Esophagus muscularis mucosa (tissue), 4 donors: ENCODE measurements around the gene INHBC. TPM values are rescaled to one million over a fixed set of nuclear protein-coding genes. Genes with fewer than 3 reads are reported as not detected.

Source experiments
- DNase-seq: peaks from one replicate; pipeline ENCODE4 v3.0.0-alpha.2; 2017; ENCODE audit errors: extremely low spot score
- H3K27ac ChIP-seq, 4 donors: fragments of 200-600 bp; sonication (generic); replicated peaks in 1 of 4; 1 replicate in 3 of 4; 2 replicates in 1 of 4; pipeline ENCODE4 v1.5.1; 2016 to 2019; ENCODE audit warnings: mild to moderate bottlenecking in 1 of 4
- H3K27me3 ChIP-seq, 4 donors: fragments of 200-600 bp; sonication (generic); one replicate each; pipeline versions ENCODE4 v1.5.1 to v1.6.0; 2016 to 2019
- H3K36me3 ChIP-seq, 4 donors: fragments of 200-600 bp; sonication (generic); one replicate each; pipeline ENCODE4 v1.5.1; 2016 to 2019
- H3K4me1 ChIP-seq, 4 donors: fragments of 200-600 bp; sonication (generic); one replicate each; pipeline ENCODE4 v1.5.1; 2016 to 2019
- H3K4me3 ChIP-seq, 4 donors: fragments of 200-600 bp; sonication (generic); 1 replicate in 2 of 4; 2 replicates in 2 of 4; pipeline ENCODE4 v1.5.1; 2016 to 2019; ENCODE audit warnings: mild to moderate bottlenecking in 4 of 4, moderate library complexity in 1 of 4
- H3K9me3 ChIP-seq, 4 donors: fragments of 200-600 bp; sonication (generic); 1 replicate in 3 of 4; 2 replicates in 1 of 4; pipeline ENCODE4 v1.5.1; 2016 to 2019
- CTCF ChIP-seq, 3 experiments: fragments of 200-600 bp in 2 of 3; fragments of 450-650 bp in 1 of 3; sonication (generic) in 2 of 3; IDR thresholded peaks; one replicate each; pipeline ENCODE4 v1.5.1; 2017 to 2019; ENCODE audit warnings: antibody characterized with exemption in 3 of 3, mild to moderate bottlenecking in 2 of 3, moderate library complexity in 1 of 3
- EP300 ChIP-seq: sonication (generic); formaldehyde crosslinking; IDR thresholded peaks from one replicate; pipeline ENCODE4 v1.6.1; 2017; ENCODE audit warnings: antibody characterized with exemption
- POLR2A ChIP-seq: fragments of 450-650 bp; IDR thresholded peaks from one replicate; pipeline ENCODE4 v1.6.1; 2017; ENCODE audit warnings: antibody characterized with exemption, moderate library complexity, mild to moderate bottlenecking, low read depth
- POLR2AphosphoS5 ChIP-seq, 2 donors: sonication (generic); formaldehyde crosslinking; IDR thresholded peaks; one replicate each; pipeline ENCODE4 v1.6.1; 2017; ENCODE audit warnings: antibody characterized with exemption in 2 of 2
- WGBS: methylation state at CpG from one replicate; pipeline ENCODE4 v1.1.5; 2018; 5-methylcytosine and 5-hydroxymethylcytosine counted together
- intact Hi-C: fragments of 100-400 bp; cut with DNase I; formaldehyde crosslinking; loops from one replicate; pipeline ENCODE4 v1.15.1; 2023
- total RNA-seq, 4 donors: library from RNA; depleted of rRNA; stranded (reverse); fragments of >200 nt; gene quantifications; one replicate each; pipeline versions ENCODE4 v1.1.0 to v1.2.1, GENCODE V29; 2016

The INHBC gene
- total RNA-seq, 4 donors from 2014 or later: not detected

GRCh38 chr12:57454213-57454565, 19.6 kb downstream of the INHBC start:
- peaks cover 18 to 25% (median 23%) of the 10 kb centered on the region in 4 donors for H3K4me1 ChIP-seq
- H3K4me3 ChIP-seq: no peak overlapping the region
- no peaks in the 10 kb centered on the region for H3K9me3 ChIP-seq
- intact Hi-C loops: no loop called here
- WGBS: 96% methylated on average over 2 of the region's 2 CpGs
- no peak for DNase-seq
- H3K36me3 ChIP-seq: no peaks in the 10 kb centered on the region
- no peak overlapping the region for H3K27ac ChIP-seq
- H3K27me3 ChIP-seq: peaks cover 0 to 15% (median 0%) of the 10 kb centered on the region in 4 donors
- TF ChIP-seq POLR2AphosphoS5 (IDR thresholded peaks at IDR 0.05) (no peak), CTCF (IDR thresholded peaks at IDR 0.05) (no peak), POLR2A (no peak), EP300 (no peak)

DNA sequence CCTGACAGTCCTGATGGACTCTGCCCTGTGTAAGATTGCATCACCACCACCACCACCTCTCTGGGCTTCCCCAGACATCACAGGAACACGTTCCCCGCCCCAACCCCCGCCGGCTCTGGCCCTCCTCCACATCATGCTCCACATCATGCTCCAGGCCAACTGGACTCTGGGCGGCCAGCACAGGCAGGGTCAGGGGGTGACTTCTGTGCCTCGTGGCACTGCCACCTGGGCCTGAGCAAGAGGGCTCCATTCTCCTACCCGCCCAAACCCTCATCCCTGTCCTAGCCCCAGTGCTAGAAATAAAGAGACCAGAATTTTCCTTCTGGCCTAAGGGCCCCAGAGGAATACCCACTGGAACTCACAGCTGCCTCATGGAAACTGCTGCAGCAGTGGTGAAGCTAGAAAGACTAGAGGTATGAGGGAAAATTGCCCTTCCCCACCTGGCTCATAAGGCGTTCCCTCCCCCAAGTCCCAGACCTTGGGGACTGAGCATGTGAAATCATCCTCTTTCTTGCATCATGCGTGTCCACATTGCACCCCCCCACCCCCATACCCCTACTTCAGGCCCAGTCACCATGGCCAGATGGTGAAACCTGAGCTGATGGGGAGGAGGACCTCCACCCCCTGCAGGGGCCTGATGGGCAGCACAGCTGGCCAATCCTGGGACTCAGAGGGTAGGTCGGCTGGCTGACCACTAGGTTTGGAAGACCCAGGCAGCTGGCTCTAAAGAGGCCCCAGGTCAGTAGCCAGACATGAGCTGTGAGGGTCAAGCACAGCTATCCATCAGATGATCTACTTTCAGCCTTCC, 20.2 kb downstream of the INHBC start, which contains the start of gene INHBE:
TSS of gene INHBE (plus strand) at position 742 of the 808 bp plus-strand sequence. CDS start 230 bp downstream, outside the sequence.
- DNase-seq: no peak
- H3K36me3 ChIP-seq: no peaks in the 10 kb centered on the region
- no peaks in the 10 kb centered on the region for H3K9me3 ChIP-seq
- H3K4me1 ChIP-seq: peaks cover 19 to 27% (median 25%) of the 10 kb centered on the region in 4 donors
- TF ChIP-seq POLR2AphosphoS5 (IDR thresholded peaks at IDR 0.05) (no peak), EP300 (no peak), CTCF (IDR thresholded peaks at IDR 0.05) (no peak), POLR2A (no peak)
- no peak within 1 kb of the TSS for H3K27ac ChIP-seq
- intact Hi-C loops: no loop called here
- no peak within 1 kb of the TSS for H3K4me3 ChIP-seq
- H3K27me3 ChIP-seq: peaks cover 0 to 15% (median 0%) of the 10 kb centered on the region in 4 donors
- 54% methylated on average over 6 of the region's 10 CpGs for WGBS

- Histone ChIP-seq H3K27ac (no peak overlapping the region), H3K36me3 (no peaks in the 10 kb centered on the region), H3K9me3 (no peaks in the 10 kb centered on the region), H3K4me3 (no peak overlapping the region), H3K27me3 (peaks cover 0 to 18% (median 0%) of the 10 kb centered on the region in 4 donors), H3K4me1 (peaks cover 27 to 35% (median 32%) of the 10 kb centered on the region in 4 donors)
- intact Hi-C loops: no loop called here
- TF ChIP-seq POLR2AphosphoS5 (IDR thresholded peaks at IDR 0.05) (no peak), CTCF (IDR thresholded peaks at IDR 0.05) (no peak), POLR2A (no peak), EP300 (no peak)
- WGBS: 46% methylated on average over 8 of the region's 10 CpGs
- no peak for DNase-seq
These were observed 21.0 kb downstream of the INHBC start for GRCh38 chr12:57455374-57456144.

GRCh38 chr12:57456145-57456700, 21.6 kb downstream of the INHBC start:
- 23% methylated on average over 6 of the region's 15 CpGs for WGBS
- TF ChIP-seq CTCF (IDR thresholded peaks at IDR 0.05): peak in 2 of 3 experiments; percentile 22 to 45
- TF ChIP-seq POLR2A: no peak
- H3K27me3 ChIP-seq: peaks cover 0 to 24% (median 2%) of the 10 kb centered on the region in 4 donors
- peaks cover 33 to 41% (median 39%) of the 10 kb centered on the region in 4 donors for H3K4me1 ChIP-seq
- no peaks in the 10 kb centered on the region for H3K9me3 ChIP-seq
- no peak overlapping the region for H3K27ac ChIP-seq
- intact Hi-C loops: no loop called here
- DNase-seq: no peak
- H3K36me3 ChIP-seq: no peaks in the 10 kb centered on the region
- no peak overlapping the region for H3K4me3 ChIP-seq
